GM18519 (cell line): ENCODE data around the gene INPP4A.
A peak's percentile ranks its signal among the peaks of the same experiment; 100 is the strongest.
"Not testable (repeated sequence)": the region's sequence is repeated elsewhere in the genome, so short reads cannot be mapped to it uniquely, and the experiment has no call there.

Source experiments
- ATAC-seq: cut with Tn5 transposase; IDR thresholded peaks from one replicate; pipeline ENCODE4 v1.9.1; 2021; ENCODE audit warnings: mild to moderate bottlenecking, moderate library complexity; ENCODE audit not compliant: unreplicated experiment, low FRiP score

INPP4A gene

DNA sequence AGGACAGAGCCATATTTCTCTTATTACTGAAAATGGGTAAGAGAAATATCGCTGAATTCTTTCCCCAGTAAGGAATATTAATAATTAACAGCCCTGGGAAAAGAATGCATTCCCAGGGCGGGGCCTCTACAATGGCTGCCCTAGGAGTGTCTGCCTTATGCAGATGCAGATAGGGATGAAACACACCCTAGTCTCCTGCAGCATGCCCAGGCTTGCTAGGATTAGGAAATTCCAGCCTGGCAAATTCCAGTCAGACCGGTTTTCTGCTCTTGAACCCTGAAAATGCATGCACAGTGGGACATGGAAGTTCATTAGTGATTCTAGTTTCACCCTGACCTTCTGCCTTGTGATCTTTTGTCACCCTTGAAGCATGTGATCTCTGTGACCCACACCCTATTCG is 9.0 kb upstream of the INPP4A start:
- ATAC-seq, result not testable (repeated sequence)

DNA sequence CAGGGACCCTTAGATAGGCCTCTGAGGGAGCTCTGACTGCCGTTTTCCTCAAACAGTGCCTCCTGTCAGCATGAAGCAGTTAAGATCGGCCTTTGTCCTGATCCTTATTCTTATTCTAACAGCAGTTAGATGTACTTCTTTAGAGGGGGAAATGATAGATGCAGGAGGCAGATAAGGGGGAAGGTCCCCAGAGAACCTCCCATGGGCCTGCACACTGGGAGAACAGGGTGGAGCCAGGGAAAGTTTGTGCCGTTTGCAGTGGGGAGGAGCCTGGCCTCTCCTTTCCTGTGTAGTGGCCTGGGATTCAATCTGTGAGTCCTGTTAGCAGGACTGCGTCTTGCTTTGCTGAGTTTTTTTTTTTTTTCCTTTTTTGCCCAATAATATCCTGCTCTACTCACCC is 7.9 kb upstream of the INPP4A start:
- ATAC-seq, result no peak

DNA sequence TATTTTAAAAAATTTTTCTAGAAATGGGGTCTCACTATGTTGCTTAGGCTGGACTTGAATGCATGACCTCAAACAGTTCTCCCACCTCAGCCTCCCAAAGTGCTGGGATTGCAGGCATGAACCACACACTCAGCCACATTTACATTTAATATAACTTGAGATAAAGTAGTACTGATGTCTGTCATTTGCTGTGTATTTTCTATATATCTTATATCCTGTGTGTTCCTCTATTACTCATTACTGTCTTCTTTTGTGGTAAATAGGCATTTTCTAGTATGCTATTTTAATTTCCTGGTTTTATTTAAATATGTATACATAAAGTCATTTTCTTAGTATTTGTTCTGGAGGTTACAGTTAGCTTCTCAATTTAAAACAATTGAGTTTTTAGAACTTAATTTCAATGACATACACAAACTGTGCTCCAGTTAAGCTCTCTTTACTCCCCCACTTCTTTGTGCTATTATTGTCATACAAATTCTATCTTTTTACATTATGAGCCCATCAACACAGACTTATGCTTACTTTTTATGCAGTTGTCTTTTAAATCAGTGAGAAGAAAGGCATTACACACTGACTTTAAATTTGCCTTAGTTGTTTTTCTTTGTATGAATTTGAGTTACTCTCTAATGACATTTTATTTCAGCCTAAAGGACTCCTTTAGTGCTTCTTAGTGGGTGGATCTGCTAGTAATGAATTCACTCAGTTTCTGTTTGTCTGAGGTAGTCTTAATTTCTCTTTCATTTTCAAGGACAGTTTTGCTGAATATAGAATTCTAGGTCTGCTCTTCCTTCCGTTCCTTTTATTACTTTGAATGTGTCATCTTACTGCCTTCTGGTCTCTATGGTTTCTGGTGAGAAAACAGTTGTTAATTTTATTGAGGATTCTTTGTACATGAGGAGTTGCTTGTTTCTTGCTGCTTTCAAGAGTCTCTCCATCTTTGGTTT is 6.2 kb upstream of the INPP4A start:
- ATAC-seq, result peak; percentile 69

DNA sequence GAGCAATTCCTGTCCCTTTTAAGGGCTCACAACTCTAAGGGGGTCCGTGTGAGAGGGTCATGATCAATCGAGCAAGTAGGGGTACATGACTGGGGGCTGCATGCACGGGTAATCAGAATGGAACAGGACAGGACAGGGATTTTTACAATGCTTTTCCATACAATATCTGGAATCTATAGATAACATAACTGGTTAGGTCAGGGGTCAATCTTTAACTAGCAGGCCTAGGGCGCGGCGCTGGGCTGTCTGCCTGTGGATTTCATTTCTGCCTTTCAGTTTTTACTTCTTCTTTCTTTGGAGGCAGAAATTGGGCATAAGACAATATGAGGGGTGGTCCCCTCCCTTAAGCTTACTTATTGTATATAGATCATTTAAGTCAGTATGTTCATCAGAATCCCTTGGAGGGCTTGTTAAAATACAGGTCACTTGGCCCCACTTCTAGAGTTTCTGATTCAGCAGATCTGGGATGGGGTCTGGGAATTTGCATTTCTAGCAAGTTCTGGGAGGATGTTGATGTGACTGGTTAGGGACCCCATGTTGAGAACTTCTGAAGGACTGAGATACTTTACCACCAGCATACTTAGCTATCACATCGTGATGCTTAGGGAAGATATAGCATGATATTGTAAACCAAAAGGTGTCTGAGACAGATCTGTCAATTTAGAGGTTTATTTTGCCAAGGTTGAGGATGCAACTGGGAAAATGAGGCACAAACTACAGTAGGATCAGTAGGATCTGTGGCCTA is 2.8 kb upstream of the INPP4A start:
- ATAC-seq, result no peak

DNA sequence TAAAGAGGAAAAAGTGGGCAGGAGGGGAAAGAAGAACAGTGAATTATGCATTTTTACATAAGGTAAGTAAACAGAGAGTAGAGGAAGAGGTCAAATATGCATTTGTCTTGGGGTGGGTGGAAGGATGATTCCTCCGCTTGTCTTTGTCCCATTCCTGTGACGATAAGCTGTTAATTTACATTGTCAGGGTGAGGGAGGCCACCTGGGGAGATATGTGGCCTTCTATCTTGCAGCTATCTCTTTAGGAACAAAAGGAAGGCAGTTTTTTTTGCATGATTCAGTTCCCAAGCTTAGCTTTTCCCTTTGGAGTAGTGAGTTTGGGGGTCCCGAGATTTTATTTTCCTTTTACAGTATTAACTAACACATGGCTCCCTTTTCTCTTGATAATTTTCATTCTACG is 2.2 kb upstream of the INPP4A start:
- ATAC-seq, result no peak

DNA sequence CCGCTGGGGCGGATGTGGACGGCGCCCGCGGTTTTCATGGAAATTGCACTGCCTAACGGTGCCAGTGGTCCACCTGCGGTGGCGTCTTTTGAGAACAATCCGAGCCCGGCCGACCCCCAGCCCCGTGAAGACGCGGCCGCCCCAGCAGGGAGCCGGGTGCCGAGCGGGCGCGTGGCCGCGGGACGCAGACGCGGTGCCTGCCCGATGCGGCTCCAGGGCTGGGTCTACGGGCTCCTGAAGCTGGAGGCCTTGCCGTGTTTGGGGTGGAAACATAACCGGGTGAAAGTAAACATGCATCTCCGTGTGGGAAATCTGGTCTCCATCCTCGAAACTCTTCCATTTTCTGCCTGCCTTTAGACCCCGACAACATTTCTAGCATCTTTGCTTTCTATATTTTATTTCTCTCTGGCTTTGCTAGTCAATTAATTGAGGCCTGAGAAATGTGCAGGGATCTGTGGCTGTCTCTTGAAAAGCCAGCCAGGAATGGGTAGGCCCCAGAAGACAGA is 572 bp downstream of the INPP4A start:
- no peak for ATAC-seq

DNA sequence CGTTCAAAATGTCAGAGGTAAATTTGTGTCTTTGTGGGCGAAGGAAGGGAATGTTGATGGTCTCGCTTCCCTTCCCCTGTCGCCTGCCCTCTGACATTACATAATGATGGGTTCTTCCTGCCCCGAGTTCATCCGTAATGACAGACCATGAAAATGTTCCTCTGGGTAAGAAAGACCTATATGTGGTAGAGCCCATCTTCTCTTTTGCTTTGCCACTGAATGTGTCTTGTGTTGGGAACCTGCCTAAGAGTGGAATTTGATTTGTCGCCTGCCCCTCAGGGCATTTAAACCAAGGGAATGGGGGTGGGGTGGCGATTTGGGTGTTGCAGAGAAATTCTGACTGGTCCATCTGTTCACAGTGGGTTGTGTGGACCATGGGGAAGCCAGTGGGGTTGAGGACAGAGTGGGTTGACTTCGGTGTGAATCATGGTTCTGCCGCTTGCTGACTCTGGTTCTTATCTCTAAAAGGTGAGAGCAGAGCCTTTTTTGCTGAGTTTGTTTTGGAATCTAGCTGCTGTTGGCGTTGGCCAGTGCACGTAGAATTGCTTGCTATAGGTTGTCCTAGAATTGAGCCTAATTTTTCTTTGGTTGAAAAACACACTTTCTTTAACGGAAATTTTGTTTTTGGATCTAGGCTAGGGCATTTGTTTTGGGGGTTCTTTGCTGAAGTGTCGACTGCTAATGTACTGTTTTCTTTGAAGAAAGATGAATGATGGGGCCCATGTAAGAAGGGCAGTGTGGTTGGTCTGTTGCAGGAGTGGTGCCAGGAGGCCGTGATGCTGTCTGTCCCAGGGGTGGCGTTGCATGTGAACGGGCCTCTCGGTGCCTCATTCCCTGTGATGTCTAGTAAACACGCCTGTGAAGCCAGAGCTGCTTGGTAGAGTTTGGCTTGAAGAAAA is 1.3 kb downstream of the INPP4A start:
- no peak for ATAC-seq

DNA sequence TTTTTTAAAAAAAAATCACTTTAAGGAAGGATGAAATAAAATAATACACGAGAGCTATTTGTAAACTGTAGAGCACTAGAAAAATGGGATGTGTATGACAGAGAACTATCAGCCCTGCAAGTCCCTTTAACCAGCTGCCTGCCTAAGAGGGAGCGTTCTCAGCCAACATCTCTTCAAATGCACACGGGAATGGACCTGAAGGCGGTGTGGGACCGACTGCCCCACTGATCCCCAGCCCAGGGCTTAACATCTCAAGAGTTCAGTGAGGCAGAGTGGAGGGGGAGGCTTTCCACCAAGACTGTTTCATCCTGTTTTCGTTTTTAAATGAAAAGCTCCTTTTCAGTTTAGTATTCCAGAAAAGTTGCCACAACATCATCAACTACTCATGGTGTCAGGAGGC is 2.2 kb downstream of the INPP4A start:
- ATAC-seq, result no peak

DNA sequence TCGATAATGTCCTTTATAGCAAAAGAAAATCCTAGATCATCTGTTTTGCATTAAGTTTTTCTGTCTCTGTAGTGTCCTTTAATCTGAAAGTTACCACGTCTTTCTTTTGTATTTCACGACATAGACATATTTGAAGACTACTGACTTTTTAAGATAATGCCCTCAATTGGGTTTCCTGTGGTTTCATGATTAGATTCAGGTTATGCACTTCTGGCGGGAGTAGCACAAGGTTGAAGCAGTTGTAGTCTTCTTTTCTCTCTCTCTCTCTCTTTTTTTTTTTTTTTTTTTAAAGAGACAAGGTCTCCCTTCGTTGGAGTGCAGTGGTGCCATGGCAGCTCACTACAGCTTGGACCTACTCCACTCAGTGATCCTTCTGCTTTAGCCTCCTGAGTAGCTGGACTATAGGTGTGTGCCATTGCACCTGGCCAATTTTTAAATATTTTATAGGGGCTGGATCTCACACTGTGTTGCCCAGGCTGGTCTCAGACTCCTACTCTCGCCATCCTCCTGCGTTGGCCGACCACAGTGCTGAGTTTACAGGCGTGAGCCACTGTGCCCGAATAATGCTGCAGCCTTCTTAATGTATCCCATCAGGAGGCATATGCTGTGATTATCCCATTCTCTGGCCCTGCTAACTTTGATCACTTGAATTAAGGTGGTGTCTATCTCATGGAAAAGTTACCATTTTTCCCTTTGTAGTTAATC is 3.9 kb downstream of the INPP4A start:
- no peak for ATAC-seq

DNA sequence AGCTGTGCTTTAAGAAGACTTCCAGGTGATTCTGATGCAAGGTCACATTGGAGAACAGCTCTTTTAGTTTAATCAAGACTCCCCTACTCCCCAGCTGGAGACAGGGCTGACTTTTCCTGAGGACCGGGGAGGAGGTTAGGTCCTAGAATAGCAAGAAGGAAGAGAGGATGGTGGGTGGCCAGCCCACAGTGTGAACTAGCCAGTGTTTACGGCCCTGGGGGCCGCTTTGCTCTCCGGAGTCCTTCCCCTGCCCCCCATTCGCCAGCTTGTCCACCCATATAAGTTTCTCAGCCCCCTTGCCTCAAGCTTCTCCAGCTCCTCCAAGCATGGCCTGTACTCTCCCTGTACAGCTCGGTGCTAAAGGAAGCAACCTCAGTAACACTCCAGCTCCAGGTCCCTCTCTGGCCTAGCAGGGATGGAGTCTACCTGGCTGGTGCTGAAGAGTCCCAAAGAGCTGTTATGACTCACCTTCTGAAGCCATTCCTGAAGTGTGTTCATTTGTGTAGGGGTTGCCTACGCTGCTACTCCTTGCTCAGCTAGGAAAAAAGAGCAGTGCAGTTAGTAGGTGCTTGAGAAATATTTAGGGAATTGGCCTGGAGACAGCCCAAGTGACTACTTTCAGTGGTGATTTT is 7.9 kb downstream of the INPP4A start:
- no peak for ATAC-seq

DNA sequence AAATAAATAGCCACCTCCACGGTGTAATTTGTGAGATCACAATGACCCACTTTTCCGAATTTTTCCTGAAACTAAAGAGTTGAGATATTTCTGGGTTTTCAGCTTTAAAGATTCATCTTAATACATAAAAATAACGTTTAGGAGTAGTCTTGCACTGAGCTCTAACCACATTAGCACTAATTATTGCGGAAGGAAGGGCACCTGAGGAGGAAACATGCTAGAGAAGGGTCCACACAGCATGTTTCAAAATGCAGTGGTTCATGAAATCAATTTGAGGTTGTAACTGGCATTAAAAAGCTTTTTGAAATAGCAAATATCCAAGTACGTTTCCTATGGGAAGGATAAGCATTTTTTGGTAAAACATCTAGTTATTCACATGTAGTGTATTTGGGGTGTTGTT is 8.4 kb downstream of the INPP4A start:
- no peak for ATAC-seq

DNA sequence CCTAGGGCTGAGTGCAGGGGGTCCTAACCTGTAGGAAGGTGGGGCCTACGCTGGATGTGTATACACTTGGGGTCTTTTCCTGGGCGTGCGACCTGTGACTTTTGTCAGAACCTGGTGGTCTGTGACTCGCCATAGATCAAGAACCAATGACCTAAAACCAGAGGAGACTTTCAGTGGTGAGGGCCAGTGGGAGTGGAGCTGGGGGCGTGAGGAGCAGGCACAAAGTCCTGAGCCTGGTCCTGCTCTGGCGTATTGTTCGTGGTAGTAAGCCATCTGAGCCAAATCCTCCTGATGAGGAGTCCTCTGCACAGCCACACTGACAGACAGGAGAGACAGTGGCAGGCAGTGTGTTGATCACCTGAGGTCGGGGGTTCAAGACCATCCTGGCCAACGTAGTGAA is 8.9 kb downstream of the INPP4A start:
- ATAC-seq, result no peak

DNA sequence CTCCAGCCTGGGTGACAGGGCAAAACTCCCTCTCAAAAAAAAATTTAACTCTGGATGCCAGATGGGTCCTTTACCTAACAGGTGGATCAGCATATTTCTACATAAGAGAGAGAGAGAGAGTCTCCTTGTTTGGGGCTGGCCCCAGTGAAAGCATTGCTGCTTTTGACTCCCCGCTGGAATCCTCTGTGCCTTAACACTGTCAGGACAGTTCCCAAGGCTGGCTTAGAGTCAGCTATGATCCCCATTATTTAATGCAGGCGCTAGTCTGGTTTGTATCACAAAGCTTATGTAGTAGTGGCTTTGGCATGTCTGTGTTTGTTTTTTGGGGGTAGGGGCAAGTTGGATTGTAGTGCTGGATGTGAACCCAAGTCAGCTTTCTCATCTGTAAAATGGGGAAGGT is 9.4 kb downstream of the INPP4A start:
- ATAC-seq, result no peak

DNA sequence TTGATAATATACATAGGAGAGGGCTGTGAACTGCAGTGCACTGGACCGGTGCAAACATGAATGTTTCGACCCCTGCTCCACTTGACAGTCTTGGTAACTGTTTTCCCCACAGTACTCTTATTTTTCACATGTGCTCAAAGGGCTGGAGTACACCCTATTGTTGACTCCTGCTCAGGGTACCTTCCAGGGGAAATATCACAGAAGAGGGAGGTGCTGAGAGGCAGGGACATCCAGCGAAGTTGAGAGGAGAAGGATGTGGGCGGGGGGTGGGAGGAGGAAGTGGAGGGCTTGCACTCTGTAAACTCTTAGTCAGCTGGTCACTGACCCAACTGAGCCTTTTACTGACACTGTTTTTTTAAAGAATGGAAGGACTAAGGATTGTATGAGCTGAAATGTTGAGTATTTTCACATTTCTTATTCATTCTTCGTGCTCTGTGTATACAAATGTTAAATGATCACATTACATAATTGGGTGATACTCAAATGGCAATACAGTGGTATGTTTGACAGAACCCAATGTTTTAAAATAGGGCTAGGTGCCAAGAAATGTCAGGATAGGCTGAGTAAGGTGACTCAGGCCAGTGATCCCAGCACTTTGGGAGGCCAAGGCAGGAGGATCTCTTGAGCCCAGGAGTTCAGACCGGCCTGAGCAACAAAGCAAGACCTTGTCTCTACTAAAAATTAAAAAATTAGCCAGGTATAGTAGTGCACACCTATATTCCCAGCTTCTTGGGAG is 10.0 kb downstream of the INPP4A start:
- ATAC-seq, result no peak

DNA sequence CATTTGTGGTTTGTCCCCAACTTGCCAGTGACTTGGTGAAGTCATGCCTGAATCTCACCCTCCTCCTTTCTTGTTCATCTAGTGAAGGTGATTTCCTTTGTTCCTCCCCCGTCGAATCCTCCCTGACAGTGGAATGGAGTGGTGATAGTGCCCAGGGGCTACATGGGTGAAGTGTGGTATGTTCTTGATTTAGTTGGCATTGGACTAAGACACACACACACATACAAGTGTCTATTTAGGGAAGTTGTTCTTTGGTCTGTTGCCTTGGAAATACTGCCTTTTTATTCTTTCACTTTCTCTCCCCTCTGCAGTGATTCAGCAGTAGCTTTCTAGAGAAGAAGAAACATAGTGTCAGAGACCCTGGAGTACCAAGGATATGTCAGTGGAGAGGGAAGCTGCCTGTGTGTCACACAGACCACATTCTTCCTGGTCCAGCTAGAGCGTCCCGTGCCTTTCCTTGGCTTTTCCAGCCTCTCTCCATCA is 10.9 kb downstream of the INPP4A start:
- no peak for ATAC-seq

DNA sequence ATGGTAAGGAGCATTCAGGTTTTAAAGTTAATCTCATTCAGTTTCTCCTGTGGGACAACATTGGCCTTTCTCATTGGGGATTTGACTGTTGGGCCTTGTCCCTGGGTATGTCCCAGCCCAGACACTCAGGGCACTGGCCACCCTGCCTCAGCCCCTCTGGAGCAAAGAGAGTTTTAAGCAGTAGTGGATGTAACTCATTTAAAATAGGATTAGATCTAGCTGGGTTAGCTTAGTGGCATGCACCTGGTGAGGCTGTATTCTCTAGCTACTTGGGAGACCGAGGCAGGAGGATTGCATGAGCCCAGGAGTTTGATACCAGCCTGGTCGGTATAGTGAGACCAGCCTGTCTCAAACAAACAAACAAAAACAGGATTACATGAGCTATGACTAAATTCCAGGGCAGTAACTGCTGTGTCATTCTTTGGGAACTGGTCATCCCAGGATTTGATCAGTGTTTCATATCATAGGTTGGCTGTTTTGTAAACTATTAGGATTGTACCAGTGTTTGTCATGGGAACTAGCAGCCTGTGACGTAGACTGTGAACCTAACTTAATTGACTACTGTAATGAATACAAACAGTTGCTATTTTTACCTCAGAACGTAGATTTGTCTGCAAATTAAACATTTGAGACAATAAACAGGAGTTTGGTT is 12.5 kb downstream of the INPP4A start:
- no peak for ATAC-seq

DNA sequence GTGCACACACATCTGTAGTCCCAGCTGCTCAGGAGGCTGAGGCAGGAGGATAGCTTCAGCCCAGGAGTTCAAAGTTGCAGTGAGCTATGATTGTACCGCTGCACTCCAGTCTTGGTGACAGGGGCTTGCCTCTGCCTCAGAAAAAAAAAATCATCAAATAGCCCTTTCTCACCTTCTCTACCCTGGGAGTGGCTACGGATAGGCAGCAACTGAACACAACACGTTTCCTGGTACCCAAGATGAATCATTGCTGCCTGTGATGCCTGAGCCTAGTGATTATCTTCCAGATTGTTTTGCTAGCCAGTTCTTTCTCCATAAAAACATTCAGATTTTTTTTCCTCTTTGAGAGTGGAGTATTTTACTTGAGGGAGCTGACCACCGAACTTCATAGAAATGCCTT is 13.5 kb downstream of the INPP4A start:
- no peak for ATAC-seq

DNA sequence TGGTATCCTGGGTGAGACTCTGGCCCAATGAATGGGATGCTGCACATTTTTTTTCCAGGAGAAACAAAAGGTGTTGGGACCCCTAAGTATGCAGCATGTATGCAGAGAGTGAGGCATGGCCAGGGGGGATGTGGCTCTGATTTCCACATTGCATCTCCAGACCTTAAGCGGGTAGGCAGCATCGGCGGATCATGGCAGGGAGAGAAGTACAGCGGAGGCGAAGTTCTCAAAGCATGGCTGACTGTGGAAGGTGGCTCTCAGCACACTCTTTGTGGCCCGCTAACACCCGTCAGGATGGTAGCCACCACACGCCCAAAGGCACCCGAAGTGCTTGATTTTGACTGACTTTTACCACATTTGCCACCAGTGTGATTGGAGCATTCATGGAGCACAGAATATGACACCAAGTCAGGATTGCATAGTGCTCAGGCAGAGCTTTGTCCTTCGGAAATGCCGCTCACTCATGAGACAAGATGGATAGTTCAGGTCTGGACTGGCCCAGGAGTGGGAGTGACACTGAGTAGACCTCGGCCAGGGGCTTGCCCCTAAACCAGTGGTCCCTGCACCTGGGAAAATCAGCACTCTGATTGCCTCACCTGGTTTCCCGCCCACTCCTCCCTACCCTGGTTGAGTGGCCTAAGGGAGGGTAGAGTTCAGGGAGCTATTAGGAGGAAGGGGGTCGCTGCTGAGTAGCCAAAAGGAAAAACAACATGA is 14.2 kb downstream of the INPP4A start:
- no peak for ATAC-seq
